Measurements from ENCODE around the gene TRIP6.
"Not testable (repeated sequence)": the region's sequence is repeated elsewhere in the genome, so short reads cannot be mapped to it uniquely, and the experiment has no call there.

The TRIP6 gene

GRCh38 chr7:100839361-100839760, 27.8 kb upstream of the TRIP6 start:
- no peak for DNase-seq

GRCh38 chr7:100840470-100841100, 26.6 kb upstream of the TRIP6 start:
- DNase-seq, result no peak

- no peak for DNase-seq
Observed at GRCh38 chr7:100847360-100847759, 19.8 kb upstream of the TRIP6 start.

- peak; percentile 86 for DNase-seq
Observed at GRCh38 chr7:100852048-100852872, 14.9 kb upstream of the TRIP6 start, which contains the start of gene SLC12A9. Gene SLC12A9 (plus strand): TSS chr7:100852713. CDS start chr7:100854198, 1,485 bp downstream.

GRCh38 chr7:100854146-100854895, 12.9 kb upstream of the TRIP6 start:
- no peak for DNase-seq

GRCh38 chr7:100854899-100855298, 12.3 kb upstream of the TRIP6 start:
- DNase-seq, result not testable (repeated sequence)

GRCh38 chr7:100855515-100855914, 11.7 kb upstream of the TRIP6 start:
- DNase-seq, result no peak

GRCh38 chr7:100856871-100857282, 10.3 kb upstream of the TRIP6 start:
- DNase-seq, result no peak

GRCh38 chr7:100859856-100860255, 7.3 kb upstream of the TRIP6 start:
- no peak for DNase-seq

GRCh38 chr7:100860702-100861615, 6.2 kb upstream of the TRIP6 start:
- no peak for DNase-seq

- no peak for DNase-seq
Observed at GRCh38 chr7:100861616-100861985, 5.6 kb upstream of the TRIP6 start.

GRCh38 chr7:100863406-100863950, 3.7 kb upstream of the TRIP6 start:
- no peak for DNase-seq

- no peak for DNase-seq
Observed at GRCh38 chr7:100864263-100864845, 2.8 kb upstream of the TRIP6 start.

- DNase-seq, result no peak
Observed at GRCh38 chr7:100865372-100865911, 1.7 kb upstream of the TRIP6 start.

- no peak for DNase-seq
Observed at GRCh38 chr7:100865938-100866728, 1.1 kb upstream of the TRIP6 start.

GRCh38 chr7:100866729-100867039, 503 bp upstream of the TRIP6 start:
- no peak for DNase-seq

- DNase-seq, result no peak
Observed at GRCh38 chr7:100867776-100868485, 744 bp downstream of the TRIP6 start.

- no peak for DNase-seq
Observed at GRCh38 chr7:100873599-100874299, 6.6 kb downstream of the TRIP6 start.

GRCh38 chr7:100874300-100874576, 7.1 kb downstream of the TRIP6 start:
- DNase-seq, result no peak
